Stimulated activated naive CD8-positive, alpha-beta T cell treated with anti-CD3 and anti-CD28 coated beads, Interleukin-15, Interleukin-2, amounts not matched to agents 100 U/mL and 50 U/mL, for 24 hours (primary cell): ENCODE results near the gene PRIM2.
"Not testable (repeated sequence)": the region's sequence is repeated elsewhere in the genome, so short reads cannot be mapped to it uniquely, and the experiment has no call there.

ENCODE experiments used
- ATAC-seq: fragments of 150-1000 bp; cut with Tn5 transposase; one replicate; pipeline ENCODE4 v1.10.0; 2021
- DNase-seq: peaks from one replicate; pipeline ENCODE4 v3.0.0; 2021

Gene PRIM2

GRCh38 chr6:57310095-57310816 is 7.2 kb upstream of the PRIM2 start:
- ATAC-seq, DNase-seq: not testable (repeated sequence)

- ATAC-seq (no peak), DNase-seq (no peak)
These were observed 6.6 kb upstream of the PRIM2 start for GRCh38 chr6:57310817-57311157.

DNA sequence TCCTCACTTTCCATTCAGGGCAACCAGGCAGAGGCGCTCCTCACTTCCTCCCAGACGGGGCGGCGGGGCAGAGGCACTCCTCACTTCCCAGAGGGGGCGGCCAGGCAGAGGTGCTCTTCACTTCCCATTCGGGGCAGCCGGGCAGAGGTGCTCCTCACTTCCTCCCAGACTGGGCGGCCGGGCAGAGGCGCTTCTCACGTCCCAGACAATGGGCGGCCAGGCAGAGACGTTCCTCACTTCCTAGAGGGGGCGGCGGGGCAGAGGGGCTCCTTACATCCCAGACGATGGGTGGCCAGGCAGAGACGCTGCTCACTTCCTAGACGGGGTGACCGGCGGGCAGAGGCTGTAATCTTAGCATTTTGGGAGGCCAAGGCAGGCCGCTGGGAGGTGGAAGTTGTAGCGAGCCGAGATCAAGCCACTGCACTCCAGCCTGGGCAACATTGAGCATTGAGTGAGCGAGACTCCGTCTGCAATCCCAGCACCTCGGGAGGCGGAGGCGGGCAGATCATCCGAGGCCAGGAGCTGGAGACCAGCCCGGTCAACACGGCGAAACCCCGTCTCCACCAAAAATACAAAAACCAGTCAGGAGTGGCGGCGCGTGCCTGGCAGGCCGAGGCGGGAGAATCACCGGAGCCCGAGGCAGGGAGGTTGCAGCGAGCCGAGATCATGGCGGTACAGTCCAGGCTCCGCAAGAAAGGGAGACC is 6.0 kb upstream of the PRIM2 start:
- not testable (repeated sequence) for ATAC-seq, DNase-seq

DNA sequence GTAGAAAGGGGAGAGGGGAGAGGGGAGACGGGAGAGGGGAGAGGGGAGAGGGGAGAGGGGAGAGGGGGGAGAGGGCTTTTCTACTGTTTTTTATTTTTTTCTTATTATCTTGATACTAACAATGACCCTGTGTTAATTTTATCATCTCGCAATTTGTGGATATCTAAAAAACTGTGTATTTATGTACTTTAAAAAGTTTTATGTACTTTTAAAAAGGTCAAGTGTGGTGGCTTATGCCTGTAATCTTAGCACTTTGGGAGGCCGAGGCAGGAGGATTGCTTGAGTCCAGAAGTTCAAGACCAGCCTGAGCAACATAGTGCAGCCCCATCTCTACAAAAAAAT is 5.5 kb upstream of the PRIM2 start:
- DNase-seq, result no peak
- no peak for ATAC-seq

- DNase-seq (no peak), ATAC-seq (no peak)
These were observed 4.4 kb upstream of the PRIM2 start for GRCh38 chr6:57313009-57313408.

DNA sequence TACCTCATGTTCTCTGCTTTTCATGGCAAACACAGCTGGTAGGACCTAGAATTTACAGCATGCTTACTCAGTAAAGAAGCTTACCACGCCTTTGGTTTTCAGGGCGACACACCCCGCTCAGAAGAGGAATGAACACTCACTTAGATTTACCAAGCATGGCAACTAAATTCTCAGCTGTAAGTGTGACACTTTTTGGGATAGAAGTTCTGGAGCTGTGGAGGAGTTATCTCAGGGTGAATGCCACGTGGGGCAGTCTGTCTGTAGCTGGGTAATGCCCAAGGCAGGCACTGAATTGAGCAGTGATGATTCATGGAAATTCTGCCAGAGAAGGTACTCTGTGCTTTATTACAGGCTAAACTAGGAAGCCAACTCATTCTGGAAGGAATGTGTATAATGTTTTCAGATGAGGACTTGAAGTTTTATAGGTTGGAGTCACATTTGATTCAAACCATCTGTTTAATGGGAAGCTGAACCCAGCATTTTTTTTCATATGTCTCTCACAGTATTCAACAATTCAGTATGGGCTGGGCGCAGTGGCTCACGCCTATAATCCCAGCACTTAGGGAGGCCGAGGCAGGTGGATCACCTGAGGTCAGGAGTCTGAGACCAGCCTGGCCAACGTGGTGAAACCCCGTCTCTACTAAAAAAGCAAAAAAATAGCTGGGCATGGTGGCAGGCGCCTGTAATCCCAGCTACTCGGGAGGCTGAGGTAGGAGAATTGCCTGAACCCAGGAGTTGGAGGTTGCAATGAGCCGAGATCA is 3.5 kb upstream of the PRIM2 start:
- ATAC-seq, result no peak
- DNase-seq, result no peak

GRCh38 chr6:57315111-57315510 is 2.3 kb upstream of the PRIM2 start:
- ATAC-seq (no peak), DNase-seq (no peak)

DNA sequence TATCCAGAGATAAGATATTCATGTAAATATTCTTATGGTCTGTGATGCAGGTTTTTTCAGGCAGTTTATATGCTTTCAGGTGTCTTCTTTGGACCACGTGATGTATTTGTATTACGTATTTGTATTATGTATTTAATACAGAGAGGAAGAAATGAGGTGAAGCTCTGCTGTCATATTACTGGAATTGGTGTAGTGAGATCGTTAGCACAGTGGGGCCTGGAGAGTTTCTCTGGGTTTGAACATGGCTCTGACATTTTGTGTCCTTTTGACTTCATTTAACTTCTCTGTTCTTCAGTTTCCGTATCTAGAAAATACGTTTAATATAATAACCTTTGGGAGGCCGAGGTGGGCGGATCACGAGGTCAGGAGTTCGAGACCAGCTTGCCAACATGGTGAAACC is 1.6 kb upstream of the PRIM2 start:
- DNase-seq, result no peak
- no peak for ATAC-seq

- ATAC-seq, result peak; percentile 93
These were observed 810 bp upstream of the PRIM2 start for GRCh38 chr6:57316581-57317059.

DNA sequence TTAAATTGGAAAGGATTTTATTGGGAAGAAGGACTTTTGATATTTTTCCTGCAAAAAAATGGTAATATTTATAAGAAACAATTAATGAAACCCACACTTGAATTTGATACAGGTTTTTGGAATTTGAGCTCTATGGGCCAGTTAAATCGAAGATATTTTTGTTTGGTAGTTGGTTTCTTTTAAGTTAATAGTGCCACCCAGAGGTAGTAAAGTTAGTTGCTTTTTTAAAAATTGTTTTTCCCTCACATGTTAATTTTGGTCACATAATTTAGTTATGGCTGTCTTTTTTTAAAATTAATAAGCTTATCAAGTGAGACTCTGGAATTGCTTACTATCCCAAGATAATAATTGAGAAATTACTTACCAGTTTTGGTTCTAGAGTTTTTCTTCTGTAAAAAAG is 7.1 kb downstream of the PRIM2 start:
- ATAC-seq (no peak), DNase-seq (no peak)

More at GRCh38 chr6:57316581-57317059, 810 bp upstream of the PRIM2 start:
- DNase-seq, result peak; percentile 77

DNA sequence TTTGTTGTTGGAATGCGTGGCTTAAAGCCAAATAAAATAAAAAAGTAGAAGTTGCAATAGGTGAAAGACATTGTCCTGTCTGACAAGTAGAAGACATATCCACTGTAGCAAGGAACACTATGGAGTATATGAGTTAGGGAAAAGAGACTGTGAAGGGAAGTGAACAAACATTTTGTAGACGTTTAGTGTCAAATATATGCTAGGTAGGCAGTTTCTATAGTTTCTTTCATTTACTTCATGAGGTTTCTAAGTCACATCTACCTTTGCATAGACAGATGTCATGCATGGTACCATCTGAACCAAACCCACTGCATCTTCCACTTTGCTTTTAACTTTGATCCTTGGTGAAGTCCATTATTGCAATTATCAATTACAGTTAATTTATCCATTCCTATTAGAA is 9.9 kb downstream of the PRIM2 start:
- DNase-seq, result no peak
- ATAC-seq, result no peak

- DNase-seq (no peak), ATAC-seq (no peak)
These were observed 10.6 kb downstream of the PRIM2 start for GRCh38 chr6:57328074-57328473.

DNA sequence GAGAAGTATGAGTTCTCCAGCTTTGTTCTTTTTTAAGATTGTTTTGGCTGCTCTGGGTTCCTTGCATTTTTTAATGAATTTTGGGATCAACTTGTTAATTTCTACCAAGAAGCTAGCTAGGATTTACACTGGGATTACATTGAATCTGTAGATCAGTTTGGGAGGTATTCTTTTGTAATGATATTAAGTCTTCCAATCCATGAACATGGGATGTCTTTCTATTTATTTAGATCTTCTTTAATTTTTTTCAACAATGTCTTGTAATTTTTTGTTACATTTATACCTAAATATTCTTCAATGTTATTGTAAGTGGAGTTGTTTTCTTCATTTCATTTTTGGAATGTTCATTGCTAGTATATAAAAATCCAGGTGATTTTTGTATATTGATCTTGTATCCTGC is 12.5 kb downstream of the PRIM2 start:
- no peak for ATAC-seq
- no peak for DNase-seq

GRCh38 chr6:57342148-57342669 is 24.8 kb downstream of the PRIM2 start:
- ATAC-seq (no peak), DNase-seq (no peak)

GRCh38 chr6:57343342-57343741 is 25.9 kb downstream of the PRIM2 start:
- DNase-seq, ATAC-seq: not testable (repeated sequence)

DNA sequence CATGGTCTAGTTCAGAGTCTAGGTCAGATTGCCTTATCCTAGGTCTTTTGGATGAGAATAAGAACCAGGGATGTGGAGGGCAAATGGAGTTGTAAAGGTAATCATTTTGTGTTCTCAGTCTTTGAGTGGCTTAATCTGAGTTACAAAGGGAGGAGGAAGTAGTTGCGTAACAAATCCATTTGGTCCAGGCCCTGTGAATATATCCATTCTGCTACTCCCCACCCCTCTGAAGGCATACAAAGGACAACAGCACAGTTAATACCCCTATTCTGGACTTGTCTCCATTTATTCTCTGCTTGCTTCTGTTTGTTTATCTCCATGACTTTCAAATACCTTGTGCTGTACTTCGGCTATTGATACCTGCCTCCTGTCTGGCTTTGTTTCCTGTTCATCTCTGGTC is 29.3 kb downstream of the PRIM2 start:
- ATAC-seq, DNase-seq: not testable (repeated sequence)

GRCh38 chr6:57347597-57347996 is 30.2 kb downstream of the PRIM2 start:
- not testable (repeated sequence) for ATAC-seq, DNase-seq

DNA sequence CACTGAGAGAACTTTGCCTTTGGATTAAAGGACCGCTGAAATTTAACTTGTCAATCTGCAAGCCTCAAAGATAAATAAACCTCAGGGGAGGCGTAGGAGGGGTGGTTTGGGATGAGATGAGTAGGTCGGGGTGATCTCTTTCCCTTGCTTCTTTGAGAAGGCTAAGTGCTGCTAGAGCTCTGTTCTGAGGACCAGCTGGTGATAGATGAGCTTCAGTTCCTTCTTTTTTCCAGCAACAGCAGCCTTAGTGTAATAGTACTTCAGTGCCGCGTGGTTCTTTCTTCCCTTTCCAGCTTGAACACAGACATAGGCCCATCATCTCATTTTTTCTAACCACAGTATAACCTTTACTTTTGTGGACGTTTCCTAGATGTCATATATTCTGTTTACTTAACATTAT is 33.0 kb downstream of the PRIM2 start:
- DNase-seq, ATAC-seq: not testable (repeated sequence)

GRCh38 chr6:57352596-57352995 is 35.2 kb downstream of the PRIM2 start:
- ATAC-seq, DNase-seq: not testable (repeated sequence)

DNA sequence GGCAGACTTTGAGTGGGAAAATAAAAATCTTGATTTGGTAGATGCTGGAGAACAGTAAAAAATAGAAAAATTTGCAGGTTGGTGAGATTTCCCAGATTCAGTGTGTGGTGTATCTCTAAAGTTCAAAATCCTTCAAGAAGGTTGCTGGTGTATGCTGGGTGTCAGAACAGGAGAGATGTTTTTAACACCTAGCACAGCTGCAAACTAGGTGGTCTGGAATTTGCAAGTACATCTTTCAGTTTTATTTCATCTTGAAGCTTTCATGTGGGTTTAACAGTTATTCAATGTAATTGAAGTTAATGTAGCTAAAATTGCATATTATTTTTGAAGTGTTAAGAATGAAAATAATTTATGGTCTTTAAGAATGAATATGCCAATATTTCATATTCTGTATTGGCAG is 40.9 kb downstream of the PRIM2 start:
- ATAC-seq, result not testable (repeated sequence)

DNA sequence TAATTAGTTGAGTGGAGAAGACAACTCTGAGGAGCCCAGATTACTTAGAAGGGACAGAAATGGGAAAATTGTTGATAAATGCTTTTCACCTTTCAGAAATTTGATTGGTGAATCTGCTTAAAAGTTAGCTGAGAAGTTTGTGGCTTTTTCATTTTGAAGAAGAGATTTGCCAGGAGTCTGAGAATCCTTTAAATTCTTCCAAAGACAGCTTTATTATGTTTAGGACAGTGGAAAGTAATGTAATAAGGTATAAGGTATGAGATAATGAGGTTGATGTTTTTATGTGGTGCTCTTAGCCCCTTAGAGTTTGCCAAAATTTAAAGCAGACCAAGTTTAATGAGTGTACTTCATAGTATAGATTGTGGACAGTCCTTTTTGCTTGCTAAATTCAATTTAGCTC is 42.3 kb downstream of the PRIM2 start:
- not testable (repeated sequence) for ATAC-seq, DNase-seq

More for the DNA sequence above, 40.9 kb downstream of the PRIM2 start:
- DNase-seq, result not testable (repeated sequence)

- ATAC-seq, DNase-seq: not testable (repeated sequence)
These were observed 44.9 kb downstream of the PRIM2 start for GRCh38 chr6:57362340-57362739.
